Peyer's patch (tissue), 4 donors: ENCODE results near the gene NDUFC1.
"Not testable (repeated sequence)": the region's sequence is repeated elsewhere in the genome, so short reads cannot be mapped to it uniquely, and the experiment has no call there.

ENCODE experiments used
- CTCF ChIP-seq, 6 experiments: fragments of 450-650 bp in 4 of 6; fragments of 200-600 bp in 2 of 6; sonication (generic) in 1 of 6; IDR thresholded peaks; one replicate each; pipeline ENCODE4 v1.5.1; 2017 to 2019; ENCODE audit warnings: antibody characterized with exemption in 6 of 6, mild to moderate bottlenecking in 3 of 6, moderate library complexity in 1 of 6
- POLR2A ChIP-seq, 2 donors: fragments of 450-650 bp; IDR thresholded peaks; one replicate each; pipeline ENCODE4 v1.5.1; 2017; ENCODE audit warnings: antibody characterized with exemption in 2 of 2, mild to moderate bottlenecking in 2 of 2, moderate library complexity in 2 of 2

GRCh38 chr4:139255581-139255980 is 46.7 kb downstream of the NDUFC1 start:
- not testable (repeated sequence) for TF ChIP-seq CTCF, POLR2A (IDR thresholded peaks at IDR 0.05)
